Measurements from ENCODE around the gene NFRKB. TPM values are rescaled to one million over a fixed set of nuclear protein-coding genes. Genes with fewer than 3 reads are reported as not detected.

The NFRKB gene
- total RNA-seq, 2 donors from 2014 or later = 26.2 to 51.4 TPM

DNA sequence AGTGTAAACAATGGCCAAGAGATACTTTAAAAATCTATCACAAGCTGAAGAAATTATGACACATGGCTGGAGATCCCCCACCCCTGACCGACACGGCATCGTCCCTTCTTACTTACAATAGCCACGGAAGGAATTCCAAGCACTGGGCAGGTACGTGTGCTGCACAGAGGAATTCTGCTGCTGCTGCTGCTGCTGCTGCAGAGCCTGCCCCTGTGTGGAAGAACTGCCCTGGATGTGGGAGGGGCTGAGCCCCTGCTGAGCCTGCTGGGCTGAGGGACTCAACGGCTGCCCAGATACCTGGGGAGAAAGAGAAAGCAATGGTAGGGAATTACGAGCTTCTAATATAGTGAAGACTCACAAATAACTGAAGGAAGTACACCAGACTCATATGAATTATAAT lies 15.0 kb upstream of the NFRKB start:
- H3K4me1 ChIP-seq (replicated peaks) = no peaks in the 10 kb centered on the region
- no peak for DNase-seq (ENCODE audit: low spot score)
- intact Hi-C loops (cut with DNase I) = no loop called here
- 83% methylated on average over 7 of the region's 7 CpGs for WGBS
- H3K9me3 ChIP-seq = no peaks in the 10 kb centered on the region
- H3K27me3 ChIP-seq (replicated peaks; ENCODE audit: insufficient read depth) = no peaks in the 10 kb centered on the region
- no peak for TF ChIP-seq POLR2AphosphoS5 (IDR thresholded peaks at IDR 0.05)
- no peak overlapping the region for H3K27ac ChIP-seq
- peaks cover 0 to 5% of the 10 kb centered on the region in 2 donors for H3K36me3 ChIP-seq
- no peak overlapping the region for H3K4me3 ChIP-seq

DNA sequence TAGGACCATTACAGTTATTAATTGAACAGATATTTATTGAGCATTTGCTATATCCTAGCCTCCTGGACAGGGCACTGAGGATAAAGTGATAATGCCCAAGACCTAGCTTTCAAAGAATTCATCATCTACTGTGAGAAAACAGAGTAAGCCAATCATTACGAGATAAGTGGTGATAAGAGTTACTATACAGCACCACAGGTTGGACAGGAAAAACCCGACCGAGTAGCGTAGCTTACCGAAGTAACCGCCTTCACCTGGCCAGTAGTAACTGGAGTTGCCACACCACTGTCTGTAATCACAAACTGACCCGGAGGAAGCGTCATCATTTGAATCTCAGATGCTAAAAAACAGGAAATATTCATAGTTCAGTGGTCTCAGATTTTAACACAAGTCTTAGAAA lies 10.0 kb upstream of the NFRKB start:
- no peaks in the 10 kb centered on the region for H3K9me3 ChIP-seq
- peak; percentile 44 for TF ChIP-seq POLR2AphosphoS5 (IDR thresholded peaks at IDR 0.05)
- no peak for TF ChIP-seq POLR2A (IDR thresholded peaks at IDR 0.05)
- no peaks in the 10 kb centered on the region for H3K4me1 ChIP-seq (replicated peaks)
- intact Hi-C loops (cut with DNase I) = no loop called here
- H3K36me3 ChIP-seq = no peaks in the 10 kb centered on the region
- H3K4me3 ChIP-seq = no peak overlapping the region
- H3K27ac ChIP-seq = no peak overlapping the region
- WGBS = 83% methylated on average over 8 of the region's 8 CpGs
- peak; percentile 20 for DNase-seq (ENCODE audit: low spot score)
- no peaks in the 10 kb centered on the region for H3K27me3 ChIP-seq (replicated peaks; ENCODE audit: insufficient read depth)

DNA sequence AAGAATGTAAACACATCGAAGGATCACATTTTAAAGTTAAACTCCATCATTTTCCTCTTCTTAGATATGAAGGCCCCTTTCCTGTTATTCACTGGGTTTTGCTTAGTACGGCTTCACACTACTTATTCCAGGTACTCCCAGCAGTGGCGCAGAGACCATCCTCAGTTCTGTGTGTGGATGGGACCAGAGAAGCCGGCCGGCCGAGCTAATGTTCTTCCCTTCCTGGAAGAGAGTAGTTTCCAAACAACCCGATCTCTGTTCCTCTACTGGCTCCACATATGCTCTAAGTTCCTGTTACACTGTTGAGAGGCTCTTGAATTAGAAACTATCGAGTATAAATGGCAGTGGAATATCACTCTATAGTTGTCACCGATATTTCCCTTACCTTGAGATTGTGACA lies 684 bp upstream of the NFRKB start:
- DNase-seq (ENCODE audit: low spot score) = no peak
- TF ChIP-seq CTCF (IDR thresholded peaks at IDR 0.05) (no peak), POLR2A (IDR thresholded peaks at IDR 0.05) (no peak), POLR2AphosphoS5 (IDR thresholded peaks at IDR 0.05) (no peak)
- Histone ChIP-seq H3K4me1 (replicated peaks) (no peaks in the 10 kb centered on the region), H3K4me3 (peak overlapping the region; percentile 72 to 84), H3K27ac (peak overlapping the region; percentile 64 to 80), H3K9me3 (no peaks in the 10 kb centered on the region), H3K27me3 (replicated peaks; ENCODE audit: insufficient read depth) (no peaks in the 10 kb centered on the region), H3K36me3 (no peaks in the 10 kb centered on the region)
- WGBS = 64% methylated on average over 9 of the region's 9 CpGs
- intact Hi-C loops (cut with DNase I) = loop anchor here (10.0 kb wide), 1 partner anchor 111 kb away; no protein-coding TSS in a partner anchor

DNA sequence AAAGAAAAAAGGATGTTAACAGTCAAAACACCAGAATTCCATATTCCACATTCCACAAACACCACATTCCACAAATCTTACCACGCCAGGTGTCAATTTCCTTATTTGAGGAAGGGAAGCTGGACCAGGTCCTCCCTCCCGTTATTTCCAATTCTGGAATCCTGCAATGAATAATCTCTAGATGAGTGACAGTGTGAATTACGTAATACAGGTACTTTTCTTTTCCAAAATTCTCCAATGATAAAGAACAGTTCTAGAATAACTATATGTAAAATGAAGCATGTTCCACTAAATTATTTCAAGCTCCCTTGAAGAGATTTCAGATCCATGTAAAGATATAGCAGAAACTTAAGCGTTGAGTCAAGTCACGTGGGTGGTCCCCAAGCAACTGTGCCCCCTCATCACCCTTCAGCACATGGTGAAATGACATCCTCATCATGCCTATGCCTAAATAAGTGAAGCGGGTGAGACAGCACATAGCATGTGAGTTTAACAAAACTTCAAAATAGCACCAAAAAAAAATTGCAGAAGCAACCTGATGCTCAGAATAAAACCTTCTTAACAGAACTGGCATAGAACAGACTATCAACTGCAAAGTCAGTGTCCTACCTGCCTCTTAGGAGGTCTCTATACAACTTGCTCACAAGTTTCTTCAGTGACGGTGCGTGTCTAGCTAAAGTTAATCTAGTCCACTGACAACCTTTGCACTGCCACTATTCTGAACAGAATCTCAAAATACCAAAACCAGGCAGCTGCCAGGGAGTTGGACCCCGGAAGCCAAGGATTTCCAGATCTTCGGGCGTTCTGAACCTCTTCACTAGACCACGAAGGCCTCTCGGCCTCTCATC lies 876 bp downstream of the NFRKB start:
- DNase-seq (ENCODE audit: low spot score) = no peak
- H3K4me1 ChIP-seq (replicated peaks) = no peaks in the 10 kb centered on the region
- peak overlapping the region; percentile 64 to 80 for H3K27ac ChIP-seq
- intact Hi-C loops (cut with DNase I) = loop anchor here (10.0 kb wide), 1 partner anchor 110 kb away; no protein-coding TSS in a partner anchor
- peak overlapping the region; percentile 72 to 84 for H3K4me3 ChIP-seq
- H3K27me3 ChIP-seq (replicated peaks; ENCODE audit: insufficient read depth) = no peaks in the 10 kb centered on the region
- TF ChIP-seq POLR2AphosphoS5 (IDR thresholded peaks at IDR 0.05) = no peak
- TF ChIP-seq CTCF (IDR thresholded peaks at IDR 0.05) = no peak
- no peak for TF ChIP-seq POLR2A (IDR thresholded peaks at IDR 0.05)
- no peaks in the 10 kb centered on the region for H3K36me3 ChIP-seq
- 23% methylated on average over 13 of the region's 13 CpGs for WGBS
- no peaks in the 10 kb centered on the region for H3K9me3 ChIP-seq

DNA sequence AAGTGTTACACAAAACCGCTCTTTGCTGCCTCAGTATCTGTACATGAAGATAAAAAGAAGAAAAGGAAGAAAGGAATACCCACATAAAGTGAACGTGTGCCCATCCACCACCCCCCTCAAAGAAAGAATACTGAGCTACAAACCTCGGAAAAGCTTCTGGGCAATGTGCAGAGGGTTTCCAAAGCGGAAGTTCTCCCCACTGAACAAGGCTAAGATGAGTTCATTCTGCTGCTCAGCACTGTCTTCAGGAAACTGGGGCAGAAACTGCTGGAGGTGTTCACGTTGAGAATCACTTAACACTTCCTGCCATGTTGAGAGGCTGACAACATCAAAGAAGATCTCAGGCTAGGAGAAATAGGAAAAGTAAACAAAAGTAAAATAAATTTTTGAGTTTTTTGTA lies 6.9 kb downstream of the NFRKB start:
- H3K9me3 ChIP-seq = no peaks in the 10 kb centered on the region
- H3K27me3 ChIP-seq (replicated peaks; ENCODE audit: insufficient read depth) = no peaks in the 10 kb centered on the region
- no peak overlapping the region for H3K4me3 ChIP-seq
- DNase-seq (ENCODE audit: low spot score) = no peak
- 86% methylated on average over 5 of the region's 5 CpGs for WGBS
- no peak for TF ChIP-seq POLR2AphosphoS5 (IDR thresholded peaks at IDR 0.05)
- no peak for TF ChIP-seq POLR2A (IDR thresholded peaks at IDR 0.05)
- TF ChIP-seq CTCF (IDR thresholded peaks at IDR 0.05) = no peak
- no peaks in the 10 kb centered on the region for H3K4me1 ChIP-seq (replicated peaks)
- peaks cover 3 to 13% of the 10 kb centered on the region in 2 donors for H3K36me3 ChIP-seq
- intact Hi-C loops (cut with DNase I) = no loop called here
- H3K27ac ChIP-seq = no peak overlapping the region

- Histone ChIP-seq H3K9me3 (no peaks in the 10 kb centered on the region), H3K27ac (no peak overlapping the region), H3K27me3 (replicated peaks; ENCODE audit: insufficient read depth) (no peaks in the 10 kb centered on the region), H3K4me3 (no peak overlapping the region), H3K4me1 (replicated peaks) (no peaks in the 10 kb centered on the region), H3K36me3 (peaks cover 3 to 13% of the 10 kb centered on the region in 2 donors)
- intact Hi-C loops (cut with DNase I) = no loop called here
- 95% methylated on average over 12 of the region's 12 CpGs for WGBS
- TF ChIP-seq POLR2A (IDR thresholded peaks at IDR 0.05) (no peak), POLR2AphosphoS5 (IDR thresholded peaks at IDR 0.05) (no peak), CTCF (IDR thresholded peaks at IDR 0.05) (no peak)
- no peak for DNase-seq (ENCODE audit: low spot score)
Observed at GRCh38 chr11:129885381-129885780, 10.0 kb downstream of the NFRKB start.

All from prostate gland (tissue), 2 donors.